GM12891 (cell line): Measurements from ENCODE around the gene MBD5.

Experiments used
- POLR2AphosphoS5 ChIP-seq: IDR thresholded peaks from 2 replicates; pipeline ENCODE4 v1.6.1; 2011; ENCODE audit warnings: low read depth, low read length, control low read depth
- SPI1 ChIP-seq: IDR thresholded peaks from 2 replicates; pipeline ENCODE4 v1.6.1; 2011; ENCODE audit warnings: low read depth, low read length, control low read depth
- TAF1 ChIP-seq: IDR thresholded peaks from 2 replicates; pipeline ENCODE4 v1.6.1; 2011; ENCODE audit warnings: low read depth, low read length, control low read depth

DNA sequence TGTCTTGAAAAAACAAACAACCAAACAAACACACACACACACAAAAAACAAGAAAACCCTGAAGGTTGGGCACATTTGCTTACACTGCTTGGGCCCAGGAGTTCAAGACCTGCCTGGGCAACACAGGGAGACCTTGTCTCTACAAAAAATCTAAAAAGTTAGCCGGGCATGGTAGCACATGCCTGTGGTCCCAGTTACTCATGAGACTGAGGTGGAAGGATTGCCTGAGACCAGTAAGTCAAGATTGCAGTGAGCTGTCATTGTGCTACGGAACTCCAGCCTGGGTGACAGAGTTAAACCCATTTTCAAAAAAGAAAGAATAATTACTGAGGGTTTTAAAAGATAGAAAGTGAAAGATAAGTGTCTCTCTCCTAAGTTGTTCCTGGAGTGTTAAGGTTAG lies 103.4 kb downstream of the MBD5 start:
- TF ChIP-seq SPI1 = no peak
- no peak for TF ChIP-seq TAF1
- no peak for TF ChIP-seq POLR2AphosphoS5
